ENCODE results near the gene CACNG3.

CACNG3 gene

GRCh38 chr16:24396350-24397271, 140.5 kb downstream of the CACNG3 start:
- no peak for DNase-seq (ENCODE audit: low spot score)

- DNase-seq (ENCODE audit: low spot score): peak; percentile 39
These were observed 152.9 kb downstream of the CACNG3 start for GRCh38 chr16:24409045-24409444.

Measured in SW480 (cell line).